Body of pancreas (tissue), 4 donors: ENCODE measurements around the gene BDKRB1. TPM values are rescaled to one million over a fixed set of nuclear protein-coding genes. Genes with fewer than 3 reads are reported as not detected.

Experiments
- ATAC-seq: fragments of 150-250 bp; one replicate; pipeline ENCODE4 v1.9.1; 2016
- DNase-seq, 4 donors: peaks; one replicate each; pipeline ENCODE4 v3.0.0-alpha.2; 2019
- H3K27ac ChIP-seq, 4 donors: fragments of 200-600 bp; sonication (generic); 1 replicate in 3 of 4; 2 replicates in 1 of 4; pipeline versions ENCODE4 v1.5.1 to v1.6.1; 2016 to 2019; ENCODE audit warnings: mild to moderate bottlenecking in 1 of 4, mixed read lengths in 1 of 4, moderate library complexity in 1 of 4
- H3K27me3 ChIP-seq, 2 donors: fragments of 200-600 bp; sonication (generic); one replicate each; pipeline ENCODE4 v1.6.0; 2016; ENCODE audit warnings: mild to moderate bottlenecking in 1 of 2
- H3K36me3 ChIP-seq, 2 donors: fragments of 200-600 bp; sonication (generic); replicated peaks in 1 of 2; 2 replicates each; pipeline ENCODE4 v1.5.1; 2016; ENCODE audit warnings: low read depth in 2 of 2; ENCODE audit not compliant: insufficient read depth in 1 of 2
- H3K4me1 ChIP-seq: fragments of 200-600 bp; sonication (generic); one replicate; pipeline ENCODE4 v1.6.0; 2016
- H3K4me3 ChIP-seq, 2 donors: fragments of 200-600 bp; sonication (generic); 1 replicate in 1 of 2; 2 replicates in 1 of 2; pipeline ENCODE4 v1.5.1; 2016 to 2019
- H3K9me3 ChIP-seq, 3 donors: fragments of 200-600 bp; sonication (generic); 1 replicate in 2 of 3; 2 replicates in 1 of 3; pipeline ENCODE4 v1.5.1; 2016
- CTCF ChIP-seq, 7 experiments: fragments of 450-650 bp in 4 of 7; fragments of 200-600 bp in 3 of 7; sonication (generic) in 3 of 7; IDR thresholded peaks; one replicate each; pipeline ENCODE4 v1.5.1; 2016 to 2019; ENCODE audit warnings: antibody characterized with exemption in 7 of 7
- POLR2A ChIP-seq, 3 donors: fragments of 450-650 bp; IDR thresholded peaks; one replicate each; pipeline ENCODE4 v1.6.1; 2016; ENCODE audit warnings: antibody characterized with exemption in 3 of 3, mild to moderate bottlenecking in 2 of 3
- WGBS, 2 donors: methylation state at CpG; one replicate each; pipeline ENCODE4 v1.1.5; 2017; 5-methylcytosine and 5-hydroxymethylcytosine counted together
- intact Hi-C: fragments of 100-400 bp; cut with DNase I; formaldehyde crosslinking; loops from one replicate; pipeline ENCODE4 v1.15.1; 2023
- total RNA-seq, 2 donors: library from RNA; depleted of rRNA; stranded (reverse); fragments of >200 nt; gene quantifications; one replicate each; pipeline ENCODE4 v1.1.0, GENCODE V29; 2016

BDKRB1 gene
- total RNA-seq, 2 donors from 2014 or later, result not detected

GRCh38 chr14:96303981-96304380 lies 48.0 kb downstream of the BDKRB1 start:
- H3K27me3 ChIP-seq, result no peaks in the 10 kb centered on the region
- H3K27ac ChIP-seq, result no peak overlapping the region
- ATAC-seq, result no peak
- TF ChIP-seq CTCF (IDR thresholded peaks at IDR 0.05) (no peak), POLR2A (IDR thresholded peaks at IDR 0.05) (no peak)
- H3K36me3 ChIP-seq, result peaks cover 10 to 31% of the 10 kb centered on the region in 2 donors
- intact Hi-C loops, result loop anchor here (10.0 kb wide), 1 partner anchor 111 kb away; no protein-coding TSS in a partner anchor
- 85 to 94% methylated on average over 3 of the region's 3 CpGs for WGBS, 2 donors
- H3K4me3 ChIP-seq, result no peak overlapping the region
- DNase-seq, result no peak
- H3K9me3 ChIP-seq, result no peaks in the 10 kb centered on the region
- H3K4me1 ChIP-seq, result no peaks in the 10 kb centered on the region

- H3K4me1 ChIP-seq, result no peaks in the 10 kb centered on the region
- no peak overlapping the region for H3K27ac ChIP-seq
- WGBS, 2 donors, result 89 to 91% methylated on average over 9 of the region's 9 CpGs
- DNase-seq (no peak), ATAC-seq (no peak)
- H3K36me3 ChIP-seq, result peaks cover 10 to 30% of the 10 kb centered on the region in 2 donors
- no peaks in the 10 kb centered on the region for H3K9me3 ChIP-seq
- no peaks in the 10 kb centered on the region for H3K27me3 ChIP-seq
- no peak overlapping the region for H3K4me3 ChIP-seq
- intact Hi-C loops, result loop anchor here (10.0 kb wide), 1 partner anchor 110 kb away; no protein-coding TSS in a partner anchor
- TF ChIP-seq POLR2A (IDR thresholded peaks at IDR 0.05), result no peak
- no peak for TF ChIP-seq CTCF (IDR thresholded peaks at IDR 0.05)
These were observed 48.9 kb downstream of the BDKRB1 start for GRCh38 chr14:96304956-96305355.

GRCh38 chr14:96307434-96307833 lies 51.4 kb downstream of the BDKRB1 start:
- TF ChIP-seq CTCF (IDR thresholded peaks at IDR 0.05), result no peak
- Histone ChIP-seq H3K36me3 (peaks cover 0 to 24% of the 10 kb centered on the region in 2 donors), H3K27ac (peak overlapping the region in 1 of 4 donors; percentile 2), H3K4me3 (no peak overlapping the region), H3K4me1 (no peaks in the 10 kb centered on the region), H3K9me3 (no peaks in the 10 kb centered on the region), H3K27me3 (no peaks in the 10 kb centered on the region)
- no peak for ATAC-seq
- intact Hi-C loops, result loop anchor here (10.0 kb wide), 1 partner anchor 107 kb away; no protein-coding TSS in a partner anchor
- WGBS, 2 donors, result 72 to 75% methylated on average over 4 of the region's 4 CpGs
- no peak for DNase-seq

- Histone ChIP-seq H3K36me3 (peaks cover 0 to 17% of the 10 kb centered on the region in 2 donors), H3K27me3 (no peaks in the 10 kb centered on the region), H3K9me3 (no peaks in the 10 kb centered on the region), H3K4me1 (no peaks in the 10 kb centered on the region), H3K27ac (peak overlapping the region in 3 of 4 donors; percentile 6 to 69 (median 45)), H3K4me3 (no peak overlapping the region)
- intact Hi-C loops, result loop anchor here (10.0 kb wide), 1 partner anchor 105 kb away; no protein-coding TSS in a partner anchor
- ATAC-seq (peak; percentile 81), DNase-seq (peak in 3 of 4 donors; percentile 22 to 64 (median 26))
- 42 to 52% methylated on average over 8 of the region's 8 CpGs for whole genome bisulfite sequencing, 2 donors
- TF ChIP-seq CTCF (IDR thresholded peaks at IDR 0.05), result no peak
- no peak for TF ChIP-seq POLR2A (IDR thresholded peaks at IDR 0.05)
These were observed 53.3 kb downstream of the BDKRB1 start for GRCh38 chr14:96309133-96309895.
